ENCODE measurements around the gene SCAP.

Gene SCAP

DNA sequence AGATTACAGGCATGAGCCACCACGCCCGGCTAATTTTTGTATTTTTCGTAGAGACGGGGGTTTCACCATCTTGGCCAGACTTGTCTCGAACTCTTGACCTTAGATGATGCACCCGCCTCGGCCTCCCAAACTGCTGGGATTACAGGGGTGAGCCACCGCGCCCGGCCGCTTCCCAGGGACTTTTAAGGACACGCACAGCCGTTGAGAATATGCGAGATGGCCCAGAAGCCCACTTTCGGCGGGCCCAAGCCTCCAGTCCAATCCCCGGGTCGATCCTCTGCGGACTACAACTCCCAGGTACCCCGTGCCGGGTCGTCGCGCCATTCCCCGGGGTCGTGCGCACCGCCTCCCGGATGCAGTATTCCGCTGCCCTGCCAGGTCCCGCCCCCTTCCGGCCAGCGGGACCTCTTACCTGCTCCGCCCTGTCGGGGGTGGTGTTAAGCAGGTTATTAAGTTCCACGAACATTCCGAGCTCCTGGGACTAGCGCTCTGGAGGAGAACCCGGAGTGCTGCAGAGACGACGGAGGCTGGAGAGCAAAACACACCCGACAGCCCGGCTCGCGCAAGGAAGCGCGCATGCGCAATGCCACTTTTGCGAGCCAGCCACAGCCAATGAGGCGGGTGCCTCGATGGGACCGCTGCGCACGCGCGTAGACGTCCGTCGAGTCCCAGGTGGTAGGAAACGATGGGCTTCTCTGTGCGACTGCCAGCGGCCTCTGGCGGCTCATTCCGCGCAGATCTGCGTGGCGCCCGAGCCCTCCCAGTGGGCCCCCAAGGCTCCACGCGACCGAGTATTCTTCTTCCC is 37.6 kb upstream of the SCAP start, which contains the start of gene ELP6:
Gene ELP6 (minus strand): TSS at position 588 of the 805 bp plus-strand sequence. CDS start 122 bp downstream, at position 466.
- POLR2A ChIA-PET = interaction anchor here (0.7 to 1.0 kb wide), 2 partner anchors 38 to 829 kb away, joined by 3 read pairs; no protein-coding TSS in a partner anchor
- no peaks in the 10 kb centered on the region for H3K4me1 ChIP-seq (ENCODE audit: control insufficient read depth, insufficient read depth, low read length)
- peaks cover 9 to 34% of the 10 kb centered on the region in 2 experiments for H3K36me3 ChIP-seq (ENCODE audit: control insufficient read depth in 2 of 2, insufficient read depth in 1 of 2, low read length in 2 of 2)
- H3K9me3 ChIP-seq (ENCODE audit: control insufficient read depth, insufficient read depth, low read depth, low read length) = no peaks in the 10 kb centered on the region
- CTCF ChIA-PET = interaction anchor here (0.6 to 1.9 kb wide), 4 partner anchors 9 to 974 kb away, joined by 3 to 7 read pairs (median 3); no protein-coding TSS in a partner anchor
- peak within 1 kb of the TSS; percentile 61 for H3K4me3 ChIP-seq (ENCODE audit: low read depth, low read length)
- H3K27ac ChIP-seq (ENCODE audit: extremely low read depth, low read depth, low read length) = peak within 1 kb of the TSS; percentile 90
- TF ChIP-seq, protein P1, sequence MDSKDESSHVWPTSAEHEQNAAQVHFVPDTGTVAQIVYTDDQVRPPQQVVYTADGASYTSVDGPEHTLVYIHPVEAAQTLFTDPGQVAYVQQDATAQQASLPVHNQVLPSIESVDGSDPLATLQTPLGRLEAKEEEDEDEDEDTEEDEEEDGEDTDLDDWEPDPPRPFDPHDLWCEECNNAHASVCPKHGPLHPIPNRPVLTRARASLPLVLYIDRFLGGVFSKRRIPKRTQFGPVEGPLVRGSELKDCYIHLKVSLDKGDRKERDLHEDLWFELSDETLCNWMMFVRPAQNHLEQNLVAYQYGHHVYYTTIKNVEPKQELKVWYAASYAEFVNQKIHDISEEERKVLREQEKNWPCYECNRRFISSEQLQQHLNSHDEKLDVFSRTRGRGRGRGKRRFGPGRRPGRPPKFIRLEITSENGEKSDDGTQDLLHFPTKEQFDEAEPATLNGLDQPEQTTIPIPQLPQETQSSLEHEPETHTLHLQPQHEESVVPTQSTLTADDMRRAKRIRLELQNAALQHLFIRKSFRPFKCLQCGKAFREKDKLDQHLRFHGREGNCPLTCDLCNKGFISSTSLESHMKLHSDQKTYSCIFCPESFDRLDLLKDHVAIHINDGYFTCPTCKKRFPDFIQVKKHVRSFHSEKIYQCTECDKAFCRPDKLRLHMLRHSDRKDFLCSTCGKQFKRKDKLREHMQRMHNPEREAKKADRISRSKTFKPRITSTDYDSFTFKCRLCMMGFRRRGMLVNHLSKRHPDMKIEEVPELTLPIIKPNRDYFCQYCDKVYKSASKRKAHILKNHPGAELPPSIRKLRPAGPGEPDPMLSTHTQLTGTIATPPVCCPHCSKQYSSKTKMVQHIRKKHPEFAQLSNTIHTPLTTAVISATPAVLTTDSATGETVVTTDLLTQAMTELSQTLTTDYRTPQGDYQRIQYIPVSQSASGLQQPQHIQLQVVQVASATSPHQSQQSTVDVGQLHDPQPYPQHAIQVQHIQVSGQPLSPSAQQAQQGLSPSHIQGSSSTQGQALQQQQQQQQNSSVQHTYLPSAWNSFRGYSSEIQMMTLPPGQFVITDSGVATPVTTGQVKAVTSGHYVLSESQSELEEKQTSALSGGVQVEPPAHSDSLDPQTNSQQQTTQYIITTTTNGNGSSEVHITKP (tag by site-specific recombination; IDR thresholded peaks at IDR 0.05) = peak; percentile 78
- TF ChIP-seq ZNF843 (tag by site-specific recombination; IDR thresholded peaks at IDR 0.05) (no peak), ZNF660 (tag by site-specific recombination; IDR thresholded peaks at IDR 0.05) (peak; percentile 13; the same call in 1 of the 2 replicates), ZNF341 (tag by site-specific recombination; IDR thresholded peaks at IDR 0.05; ENCODE audit: low read depth) (peak; percentile 63), SCRT1 (tag by site-specific recombination; IDR thresholded peaks at IDR 0.05; ENCODE audit: borderline replicate concordance) (no peak), ZNF423 (tag by site-specific recombination; IDR thresholded peaks at IDR 0.05) (no peak), ZNF214 (tag by site-specific recombination; IDR thresholded peaks at IDR 0.05; ENCODE audit: borderline replicate concordance) (no peak), ZEB2 (tag by site-specific recombination; IDR thresholded peaks at IDR 0.05) (peak; percentile 83), TCF7L2 (IDR thresholded peaks at IDR 0.05; ENCODE audit: borderline replicate concordance, low read depth, low read length) (no peak), ZNF677 (tag by site-specific recombination; IDR thresholded peaks at IDR 0.05) (no peak), ZSCAN23 (tag by site-specific recombination; IDR thresholded peaks at IDR 0.05) (no peak), SCRT2 (tag by site-specific recombination; IDR thresholded peaks at IDR 0.05) (no peak), PRDM1 (tag by site-specific recombination; IDR thresholded peaks at IDR 0.05) (no peak), ZNF266 (tag by site-specific recombination; IDR thresholded peaks at IDR 0.05; ENCODE audit: low read depth) (no peak), ZNF664 (tag by site-specific recombination; IDR thresholded peaks at IDR 0.05) (no peak), ZFP69B (tag by site-specific recombination; IDR thresholded peaks at IDR 0.05) (0 out of 2 replicates have a peak, but pooled peaks have one; percentile 67), ZXDB (tag by site-specific recombination; IDR thresholded peaks at IDR 0.05) (peak; percentile 70; the same call in 1 of the 2 replicates), ZBTB8A (tag by site-specific recombination; IDR thresholded peaks at IDR 0.05) (peak; percentile 17), MZF1 (tag by site-specific recombination; IDR thresholded peaks at IDR 0.05; ENCODE audit: borderline replicate concordance) (no peak), ZNF560 (tag by site-specific recombination; IDR thresholded peaks at IDR 0.05; ENCODE audit: borderline replicate concordance) (no peak), ZNF112 (tag by site-specific recombination; IDR thresholded peaks at IDR 0.05) (no peak), ZNF623 (tag by site-specific recombination; IDR thresholded peaks at IDR 0.05) (no peak)
- TF ChIP-seq, protein P2, sequence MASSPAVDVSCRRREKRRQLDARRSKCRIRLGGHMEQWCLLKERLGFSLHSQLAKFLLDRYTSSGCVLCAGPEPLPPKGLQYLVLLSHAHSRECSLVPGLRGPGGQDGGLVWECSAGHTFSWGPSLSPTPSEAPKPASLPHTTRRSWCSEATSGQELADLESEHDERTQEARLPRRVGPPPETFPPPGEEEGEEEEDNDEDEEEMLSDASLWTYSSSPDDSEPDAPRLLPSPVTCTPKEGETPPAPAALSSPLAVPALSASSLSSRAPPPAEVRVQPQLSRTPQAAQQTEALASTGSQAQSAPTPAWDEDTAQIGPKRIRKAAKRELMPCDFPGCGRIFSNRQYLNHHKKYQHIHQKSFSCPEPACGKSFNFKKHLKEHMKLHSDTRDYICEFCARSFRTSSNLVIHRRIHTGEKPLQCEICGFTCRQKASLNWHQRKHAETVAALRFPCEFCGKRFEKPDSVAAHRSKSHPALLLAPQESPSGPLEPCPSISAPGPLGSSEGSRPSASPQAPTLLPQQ (tag by site-specific recombination; IDR thresholded peaks at IDR 0.05) = peak; percentile 79
- TF ChIP-seq, protein P3, sequence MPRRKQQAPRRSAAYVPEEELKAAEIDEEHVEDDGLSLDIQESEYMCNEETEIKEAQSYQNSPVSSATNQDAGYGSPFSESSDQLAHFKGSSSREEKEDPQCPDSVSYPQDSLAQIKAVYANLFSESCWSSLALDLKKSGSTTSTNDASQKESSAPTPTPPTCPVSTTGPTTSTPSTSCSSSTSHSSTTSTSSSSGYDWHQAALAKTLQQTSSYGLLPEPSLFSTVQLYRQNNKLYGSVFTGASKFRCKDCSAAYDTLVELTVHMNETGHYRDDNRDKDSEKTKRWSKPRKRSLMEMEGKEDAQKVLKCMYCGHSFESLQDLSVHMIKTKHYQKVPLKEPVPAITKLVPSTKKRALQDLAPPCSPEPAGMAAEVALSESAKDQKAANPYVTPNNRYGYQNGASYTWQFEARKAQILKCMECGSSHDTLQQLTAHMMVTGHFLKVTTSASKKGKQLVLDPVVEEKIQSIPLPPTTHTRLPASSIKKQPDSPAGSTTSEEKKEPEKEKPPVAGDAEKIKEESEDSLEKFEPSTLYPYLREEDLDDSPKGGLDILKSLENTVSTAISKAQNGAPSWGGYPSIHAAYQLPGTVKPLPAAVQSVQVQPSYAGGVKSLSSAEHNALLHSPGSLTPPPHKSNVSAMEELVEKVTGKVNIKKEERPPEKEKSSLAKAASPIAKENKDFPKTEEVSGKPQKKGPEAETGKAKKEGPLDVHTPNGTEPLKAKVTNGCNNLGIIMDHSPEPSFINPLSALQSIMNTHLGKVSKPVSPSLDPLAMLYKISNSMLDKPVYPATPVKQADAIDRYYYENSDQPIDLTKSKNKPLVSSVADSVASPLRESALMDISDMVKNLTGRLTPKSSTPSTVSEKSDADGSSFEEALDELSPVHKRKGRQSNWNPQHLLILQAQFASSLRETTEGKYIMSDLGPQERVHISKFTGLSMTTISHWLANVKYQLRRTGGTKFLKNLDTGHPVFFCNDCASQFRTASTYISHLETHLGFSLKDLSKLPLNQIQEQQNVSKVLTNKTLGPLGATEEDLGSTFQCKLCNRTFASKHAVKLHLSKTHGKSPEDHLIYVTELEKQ (tag by site-specific recombination; IDR thresholded peaks at IDR 0.05; ENCODE audit: borderline replicate concordance) = 0 out of 2 replicates have a peak, but pooled peaks have one; percentile 21
- TF ChIP-seq, protein P4, sequence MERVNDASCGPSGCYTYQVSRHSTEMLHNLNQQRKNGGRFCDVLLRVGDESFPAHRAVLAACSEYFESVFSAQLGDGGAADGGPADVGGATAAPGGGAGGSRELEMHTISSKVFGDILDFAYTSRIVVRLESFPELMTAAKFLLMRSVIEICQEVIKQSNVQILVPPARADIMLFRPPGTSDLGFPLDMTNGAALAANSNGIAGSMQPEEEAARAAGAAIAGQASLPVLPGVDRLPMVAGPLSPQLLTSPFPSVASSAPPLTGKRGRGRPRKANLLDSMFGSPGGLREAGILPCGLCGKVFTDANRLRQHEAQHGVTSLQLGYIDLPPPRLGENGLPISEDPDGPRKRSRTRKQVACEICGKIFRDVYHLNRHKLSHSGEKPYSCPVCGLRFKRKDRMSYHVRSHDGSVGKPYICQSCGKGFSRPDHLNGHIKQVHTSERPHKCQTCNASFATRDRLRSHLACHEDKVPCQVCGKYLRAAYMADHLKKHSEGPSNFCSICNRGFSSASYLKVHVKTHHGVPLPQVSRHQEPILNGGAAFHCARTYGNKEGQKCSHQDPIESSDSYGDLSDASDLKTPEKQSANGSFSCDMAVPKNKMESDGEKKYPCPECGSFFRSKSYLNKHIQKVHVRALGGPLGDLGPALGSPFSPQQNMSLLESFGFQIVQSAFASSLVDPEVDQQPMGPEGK (tag by site-specific recombination; IDR thresholded peaks at IDR 0.05) = no peak; the same call in 1 of the 2 replicates
- TF ChIP-seq, protein P5, sequence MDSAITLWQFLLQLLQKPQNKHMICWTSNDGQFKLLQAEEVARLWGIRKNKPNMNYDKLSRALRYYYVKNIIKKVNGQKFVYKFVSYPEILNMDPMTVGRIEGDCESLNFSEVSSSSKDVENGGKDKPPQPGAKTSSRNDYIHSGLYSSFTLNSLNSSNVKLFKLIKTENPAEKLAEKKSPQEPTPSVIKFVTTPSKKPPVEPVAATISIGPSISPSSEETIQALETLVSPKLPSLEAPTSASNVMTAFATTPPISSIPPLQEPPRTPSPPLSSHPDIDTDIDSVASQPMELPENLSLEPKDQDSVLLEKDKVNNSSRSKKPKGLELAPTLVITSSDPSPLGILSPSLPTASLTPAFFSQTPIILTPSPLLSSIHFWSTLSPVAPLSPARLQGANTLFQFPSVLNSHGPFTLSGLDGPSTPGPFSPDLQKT (IDR thresholded peaks at IDR 0.05; ENCODE audit: borderline replicate concordance, low read depth, low read length) = peak; percentile 77

Data from HEK293 (cell line).